ENCODE measurements around the gene KIAA0930.

Gene KIAA0930

DNA sequence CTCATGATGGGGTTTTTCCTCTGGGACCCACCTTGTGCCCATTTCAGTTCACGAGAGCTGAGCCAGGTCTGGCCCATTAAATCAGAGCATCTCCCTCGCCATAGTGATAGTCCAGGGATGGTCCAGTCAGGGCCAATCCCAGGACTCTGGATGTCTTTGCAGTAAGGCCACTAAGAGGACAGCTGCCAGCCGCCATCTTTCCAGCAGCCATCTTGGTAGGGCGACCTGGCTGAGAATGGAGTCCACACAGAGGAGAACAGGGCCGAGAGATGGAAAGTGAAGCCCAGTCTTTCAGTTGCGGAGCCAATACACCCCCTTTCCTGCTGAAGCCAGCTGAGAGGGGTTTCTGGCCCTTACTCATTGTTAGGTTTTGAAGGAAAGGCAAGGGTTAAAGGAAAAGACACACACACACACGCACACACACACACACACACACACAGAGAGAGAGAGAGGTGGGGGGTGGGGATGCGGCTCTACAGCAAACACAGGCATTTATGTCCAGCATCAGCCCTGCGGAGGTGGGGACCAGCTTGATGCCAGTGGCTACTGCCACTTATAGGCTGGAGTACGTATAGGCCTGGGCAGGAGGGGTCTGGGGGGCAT lies 12.4 kb upstream of the KIAA0930 start:
- DNase-seq (ENCODE audit: low read depth in 2 of 2): no peak
- TF ChIP-seq, protein P1, sequence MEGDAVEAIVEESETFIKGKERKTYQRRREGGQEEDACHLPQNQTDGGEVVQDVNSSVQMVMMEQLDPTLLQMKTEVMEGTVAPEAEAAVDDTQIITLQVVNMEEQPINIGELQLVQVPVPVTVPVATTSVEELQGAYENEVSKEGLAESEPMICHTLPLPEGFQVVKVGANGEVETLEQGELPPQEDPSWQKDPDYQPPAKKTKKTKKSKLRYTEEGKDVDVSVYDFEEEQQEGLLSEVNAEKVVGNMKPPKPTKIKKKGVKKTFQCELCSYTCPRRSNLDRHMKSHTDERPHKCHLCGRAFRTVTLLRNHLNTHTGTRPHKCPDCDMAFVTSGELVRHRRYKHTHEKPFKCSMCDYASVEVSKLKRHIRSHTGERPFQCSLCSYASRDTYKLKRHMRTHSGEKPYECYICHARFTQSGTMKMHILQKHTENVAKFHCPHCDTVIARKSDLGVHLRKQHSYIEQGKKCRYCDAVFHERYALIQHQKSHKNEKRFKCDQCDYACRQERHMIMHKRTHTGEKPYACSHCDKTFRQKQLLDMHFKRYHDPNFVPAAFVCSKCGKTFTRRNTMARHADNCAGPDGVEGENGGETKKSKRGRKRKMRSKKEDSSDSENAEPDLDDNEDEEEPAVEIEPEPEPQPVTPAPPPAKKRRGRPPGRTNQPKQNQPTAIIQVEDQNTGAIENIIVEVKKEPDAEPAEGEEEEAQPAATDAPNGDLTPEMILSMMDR (IDR thresholded peaks at IDR 0.05; ENCODE audit: low read depth, low read length): no peak
- no peak overlapping the region for H3K4me3 ChIP-seq (replicated peaks in 1 of 2; ENCODE audit: low read depth in 2 of 2, low read length in 2 of 2)

DNA sequence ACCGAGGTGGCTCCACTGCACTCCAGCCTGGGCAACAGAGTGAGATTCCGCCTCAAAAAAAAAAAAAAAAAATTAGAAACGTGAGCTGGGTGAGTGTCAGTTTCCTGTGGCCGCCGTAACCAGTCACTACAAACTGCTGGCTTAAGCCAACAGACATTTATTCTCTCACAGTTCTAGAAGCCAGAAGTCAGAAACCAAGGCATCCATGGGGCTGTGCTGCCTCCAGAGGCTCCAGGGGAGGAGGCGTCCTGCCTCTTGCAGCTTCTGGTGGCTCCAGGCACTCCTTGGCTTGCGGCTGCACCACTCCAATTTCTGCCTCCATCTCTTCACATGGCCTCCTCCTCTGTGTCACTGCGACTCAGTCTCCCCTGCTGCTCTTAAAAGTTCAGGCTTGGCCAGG lies 11.1 kb upstream of the KIAA0930 start:
- no peak for DNase-seq (ENCODE audit: low read depth in 2 of 2)
- TF ChIP-seq, protein P1 (IDR thresholded peaks at IDR 0.05; ENCODE audit: low read depth, low read length): no peak
- H3K4me3 ChIP-seq (replicated peaks in 1 of 2; ENCODE audit: low read depth in 2 of 2, low read length in 2 of 2): no peak overlapping the region

DNA sequence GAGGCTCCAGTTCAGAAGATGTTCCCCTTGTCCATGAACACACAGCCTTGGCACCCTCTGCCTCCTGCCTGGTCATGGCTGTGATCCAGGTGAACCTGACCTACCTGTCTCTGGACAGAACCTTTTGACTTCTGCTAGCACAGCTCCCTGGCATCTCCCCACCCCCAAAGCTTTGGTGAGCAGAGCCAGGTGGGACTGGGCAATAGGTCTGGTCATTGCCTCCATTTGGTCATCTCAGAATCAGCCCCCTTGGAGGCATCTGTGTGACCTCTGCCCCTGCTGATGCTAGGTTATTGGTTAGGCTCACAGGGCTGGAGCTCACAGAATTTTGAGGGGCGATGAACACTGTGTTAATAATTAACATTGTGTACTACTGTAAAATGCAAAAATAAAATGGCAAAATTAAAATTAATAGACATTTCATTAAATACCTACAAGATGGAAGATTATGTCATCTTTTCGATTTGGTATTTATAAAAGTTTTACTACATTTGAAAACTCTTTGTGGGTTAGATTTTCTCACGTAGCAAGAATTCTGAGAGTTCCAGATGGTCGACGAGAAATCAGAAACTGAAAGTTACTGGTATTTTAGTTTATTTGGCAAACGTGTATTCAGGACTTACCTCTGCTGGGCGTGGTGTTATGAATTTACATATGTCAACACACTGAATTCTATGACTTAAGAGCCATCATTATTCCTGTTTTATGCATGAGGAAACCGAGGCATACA lies 8.3 kb upstream of the KIAA0930 start:
- TF ChIP-seq, protein P1 (IDR thresholded peaks at IDR 0.05; ENCODE audit: low read depth, low read length): no peak
- no peak for DNase-seq (ENCODE audit: low read depth in 2 of 2)

DNA sequence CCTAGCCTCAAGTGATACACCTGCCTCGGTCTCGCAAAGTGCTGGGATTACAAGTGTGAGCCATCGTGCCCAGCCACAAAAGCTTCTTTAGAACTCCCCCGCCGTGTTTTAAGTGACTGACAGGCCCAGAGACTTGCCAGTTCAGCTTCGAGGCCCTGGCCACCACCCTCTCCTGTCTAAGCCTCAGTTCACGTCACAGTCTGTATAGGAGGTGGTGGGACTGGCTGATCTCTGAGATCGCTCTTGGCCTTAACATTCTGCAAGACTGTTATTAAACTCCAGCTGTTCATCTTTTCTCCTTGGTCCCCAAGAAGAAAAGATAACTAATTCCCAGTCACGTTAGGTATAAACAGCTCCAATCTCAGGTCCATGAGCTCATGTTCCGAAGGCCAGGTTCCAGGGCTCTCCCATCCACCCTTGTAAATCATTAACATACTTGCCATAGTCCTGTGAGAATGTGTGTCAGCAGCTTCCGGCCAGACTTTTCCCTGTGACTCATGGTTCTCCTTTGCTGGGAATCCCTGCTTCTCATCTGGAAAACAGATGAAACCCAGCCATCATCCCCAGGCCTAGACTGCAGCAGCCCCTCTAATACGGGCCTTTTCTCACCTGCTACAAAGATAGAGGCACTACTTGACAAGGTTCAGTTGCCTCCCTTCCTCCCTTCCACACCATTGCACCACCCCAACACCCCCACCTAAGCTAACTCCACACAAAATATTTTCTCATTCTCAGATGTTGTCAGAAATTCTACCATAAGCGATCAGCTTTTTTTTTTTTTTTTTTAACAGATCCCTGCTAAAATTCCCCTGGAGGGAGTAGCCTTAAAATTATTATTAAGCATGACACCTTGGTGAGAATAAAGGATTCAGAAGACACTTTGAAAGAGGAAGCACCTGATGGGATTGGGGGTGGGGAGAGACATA lies 5.6 kb upstream of the KIAA0930 start:
- TF ChIP-seq, protein P1 (IDR thresholded peaks at IDR 0.05; ENCODE audit: low read depth, low read length): no peak
- no peak overlapping the region for H3K4me3 ChIP-seq (replicated peaks in 1 of 2; ENCODE audit: low read depth in 2 of 2, low read length in 2 of 2)
- peak; percentile 90 to 91 for DNase-seq (ENCODE audit: low read depth in 2 of 2)

More for the DNA sequence above, 8.3 kb upstream of the KIAA0930 start:
- no peak overlapping the region for H3K4me3 ChIP-seq (replicated peaks in 1 of 2; ENCODE audit: low read depth in 2 of 2, low read length in 2 of 2)

DNA sequence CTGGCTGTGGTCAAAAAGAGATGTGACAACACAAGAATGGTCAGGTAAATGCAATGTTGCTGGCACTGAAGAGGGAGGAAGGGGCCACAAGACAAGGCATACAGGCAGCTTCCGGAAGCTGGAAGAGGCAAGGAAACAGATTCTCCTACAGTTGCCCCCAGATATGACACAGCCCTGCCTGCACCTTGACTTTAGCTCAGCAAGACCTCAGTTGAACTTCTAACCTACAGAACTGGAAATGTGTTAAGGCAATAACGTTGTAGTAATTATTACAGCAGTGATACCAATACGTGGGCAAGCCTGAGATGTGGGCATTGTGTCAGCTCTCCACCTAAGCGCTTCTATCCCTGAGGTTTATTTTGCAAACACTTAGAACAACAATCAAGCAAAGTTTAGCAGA lies 4.2 kb upstream of the KIAA0930 start:
- no peak overlapping the region for H3K4me3 ChIP-seq (replicated peaks in 1 of 2; ENCODE audit: low read depth in 2 of 2, low read length in 2 of 2)
- TF ChIP-seq, protein P1 (IDR thresholded peaks at IDR 0.05; ENCODE audit: low read depth, low read length): no peak
- no peak for DNase-seq (ENCODE audit: low read depth in 2 of 2)

DNA sequence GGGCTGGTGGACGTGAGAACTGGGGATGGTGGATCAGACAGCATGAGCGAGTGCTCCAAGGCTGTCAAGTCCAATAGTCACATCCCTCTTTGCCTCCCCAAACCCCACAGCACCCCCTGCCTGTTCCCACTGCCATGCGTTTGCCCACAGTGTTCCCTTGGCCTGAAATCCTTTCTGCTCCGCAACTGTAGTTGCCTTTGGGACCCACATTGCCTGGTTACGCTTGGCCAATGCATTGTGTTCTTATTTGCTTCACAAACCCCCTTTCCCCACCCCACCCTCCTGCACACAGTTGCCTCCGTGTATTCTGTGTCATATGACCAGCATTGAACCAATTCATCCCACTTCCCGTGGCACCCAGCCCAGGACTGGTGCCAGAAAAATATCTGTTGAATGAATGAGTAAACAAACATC lies 2.1 kb upstream of the KIAA0930 start:
- TF ChIP-seq, protein P1 (IDR thresholded peaks at IDR 0.05; ENCODE audit: low read depth, low read length): peak; percentile 14
- peak; percentile 35 to 50 for DNase-seq (ENCODE audit: low read depth in 2 of 2)
- H3K4me3 ChIP-seq (replicated peaks in 1 of 2; ENCODE audit: low read depth in 2 of 2, low read length in 2 of 2): no peak overlapping the region
